SU-DHL-6 (cell line): ENCODE results near the gene TPI1.

Experiments used
- H2AFZ ChIP-seq: fragments of 200-600 bp; sonication (generic); 2 replicates; pipeline ENCODE4 v1.6.1; 2014; ENCODE audit warnings: low read depth, mild to moderate bottlenecking, moderate library complexity, mixed read lengths, antibody characterized with exemption, low read length; ENCODE audit not compliant: severe bottlenecking
- H3F3A ChIP-seq: fragments of 200-600 bp; shearing (Covaris generic); 2 replicates; pipeline ENCODE4 v1.6.0; 2016; ENCODE audit warnings: antibody characterized with exemption, mild to moderate bottlenecking; ENCODE audit not compliant: insufficient read depth
- H3K27ac ChIP-seq: fragments of 200-600 bp; sonication (generic); 2 replicates; pipeline ENCODE4 v1.5.1; 2016; ENCODE audit warnings: low read depth, mild to moderate bottlenecking, low read length, moderate library complexity, mixed read lengths
- H3K27me3 ChIP-seq: fragments of 200-600 bp; sonication (generic), shearing (Covaris generic); 2 replicates; pipeline ENCODE4 v1.6.0; 2014; ENCODE audit warnings: mild to moderate bottlenecking, low read length
- H3K36me3 ChIP-seq: fragments of 200-600 bp; sonication (generic); 2 replicates; pipeline ENCODE4 v1.6.1; 2014; ENCODE audit warnings: mild to moderate bottlenecking, low read length, mixed read lengths
- H3K4me2 ChIP-seq: fragments of 300-600, 200-600 bp; shearing (Covaris generic), sonication (generic); 2 replicates; pipeline ENCODE4 v1.6.0; 2014; ENCODE audit warnings: low read length, low read depth, mild to moderate bottlenecking; ENCODE audit not compliant: poor library complexity, severe bottlenecking
- H3K4me3 ChIP-seq: fragments of 200-600 bp; sonication (generic); 2 replicates; pipeline ENCODE4 v1.5.1; 2014; ENCODE audit warnings: antibody characterized with exemption, low read length, mild to moderate bottlenecking, mixed read lengths; ENCODE audit not compliant: insufficient read depth, poor library complexity, severe bottlenecking
- H3K79me2 ChIP-seq: fragments of 200-600 bp; sonication (generic); 2 replicates; pipeline ENCODE4 v1.6.1; 2014; ENCODE audit warnings: mild to moderate bottlenecking, low read length, moderate library complexity; ENCODE audit not compliant: insufficient read depth
- H3K9ac ChIP-seq: fragments of 200-600 bp; sonication (generic); 2 replicates; pipeline ENCODE4 v1.7.0; 2014; ENCODE audit warnings: mild to moderate bottlenecking, low read length
- H3K9me2 ChIP-seq: fragments of 200-600 bp; sonication (generic); replicated peaks from 2 replicates; pipeline ENCODE4 v1.6.1; 2014; ENCODE audit warnings: low read length; ENCODE audit not compliant: insufficient read depth
- H3K9me3 ChIP-seq: fragments of 200-600 bp; sonication (generic); 2 replicates; pipeline ENCODE4 v1.6.1; 2014; ENCODE audit warnings: low read length, mixed read lengths; ENCODE audit not compliant: insufficient read depth
- H4K20me1 ChIP-seq: fragments of 200-600 bp; sonication (generic); 2 replicates; pipeline ENCODE4 v1.6.1; 2014; ENCODE audit warnings: low read depth, mild to moderate bottlenecking, antibody characterized with exemption, low read length, moderate library complexity, mixed read lengths
- EZH2phosphoT487 ChIP-seq: fragments of 200-600 bp; sonication (generic), shearing (Covaris generic); conservative IDR thresholded peaks from 2 replicates; pipeline ENCODE4 v1.6.1; 2018; ENCODE audit warnings: mild to moderate bottlenecking, antibody characterized with exemption, low read length, moderate library complexity, mixed read lengths
- TF ChIP-seq, protein P1 (sequence below): fragments of 200-600 bp; sonication (generic); IDR thresholded peaks from one replicate; pipeline ENCODE4 v1.5.1; 2017; ENCODE audit warnings: antibody characterized with exemption, mild to moderate bottlenecking, low read length, moderate library complexity; ENCODE audit not compliant: insufficient read depth, poor library complexity, severe bottlenecking

Gene TPI1

DNA sequence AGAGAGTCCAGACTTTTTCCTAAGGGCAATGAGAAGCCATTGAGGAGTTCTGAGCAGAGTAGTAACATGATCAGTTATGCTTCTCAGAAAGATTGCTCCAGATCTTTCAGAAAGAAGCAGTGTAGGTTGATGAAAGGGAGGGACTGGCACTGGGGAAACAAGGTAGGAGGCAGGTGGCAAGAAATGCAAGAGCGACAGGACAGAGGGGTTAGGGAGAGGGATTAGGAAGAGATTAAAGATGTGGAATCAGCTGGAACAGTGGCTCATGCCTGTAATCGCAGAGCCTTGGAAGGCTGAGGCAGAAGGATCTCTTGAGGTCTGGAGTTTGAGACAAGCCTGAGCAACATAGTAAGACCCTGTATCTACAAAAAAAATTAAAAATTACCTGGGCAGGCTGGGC, 19.7 kb upstream of the TPI1 start:
- Histone ChIP-seq H3K27ac (no peak overlapping the region), H4K20me1 (no peaks in the 10 kb centered on the region), H3K27me3 (no peaks in the 10 kb centered on the region), H3K9ac (no peak overlapping the region), H3K36me3 (no peaks in the 10 kb centered on the region), H3K79me2 (peaks cover 17% of the 10 kb centered on the region), H3K4me2 (no peak overlapping the region), H2AFZ (no peak overlapping the region), H3K4me3 (no peak overlapping the region), H3F3A (peaks cover 9% of the 10 kb centered on the region; the same call in 1 of the 2 replicates), H3K9me3 (no peaks in the 10 kb centered on the region), H3K9me2 (no peaks in the 10 kb centered on the region)
- TF ChIP-seq, protein P1, sequence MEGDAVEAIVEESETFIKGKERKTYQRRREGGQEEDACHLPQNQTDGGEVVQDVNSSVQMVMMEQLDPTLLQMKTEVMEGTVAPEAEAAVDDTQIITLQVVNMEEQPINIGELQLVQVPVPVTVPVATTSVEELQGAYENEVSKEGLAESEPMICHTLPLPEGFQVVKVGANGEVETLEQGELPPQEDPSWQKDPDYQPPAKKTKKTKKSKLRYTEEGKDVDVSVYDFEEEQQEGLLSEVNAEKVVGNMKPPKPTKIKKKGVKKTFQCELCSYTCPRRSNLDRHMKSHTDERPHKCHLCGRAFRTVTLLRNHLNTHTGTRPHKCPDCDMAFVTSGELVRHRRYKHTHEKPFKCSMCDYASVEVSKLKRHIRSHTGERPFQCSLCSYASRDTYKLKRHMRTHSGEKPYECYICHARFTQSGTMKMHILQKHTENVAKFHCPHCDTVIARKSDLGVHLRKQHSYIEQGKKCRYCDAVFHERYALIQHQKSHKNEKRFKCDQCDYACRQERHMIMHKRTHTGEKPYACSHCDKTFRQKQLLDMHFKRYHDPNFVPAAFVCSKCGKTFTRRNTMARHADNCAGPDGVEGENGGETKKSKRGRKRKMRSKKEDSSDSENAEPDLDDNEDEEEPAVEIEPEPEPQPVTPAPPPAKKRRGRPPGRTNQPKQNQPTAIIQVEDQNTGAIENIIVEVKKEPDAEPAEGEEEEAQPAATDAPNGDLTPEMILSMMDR = no peak
- no peak for TF ChIP-seq EZH2phosphoT487

DNA sequence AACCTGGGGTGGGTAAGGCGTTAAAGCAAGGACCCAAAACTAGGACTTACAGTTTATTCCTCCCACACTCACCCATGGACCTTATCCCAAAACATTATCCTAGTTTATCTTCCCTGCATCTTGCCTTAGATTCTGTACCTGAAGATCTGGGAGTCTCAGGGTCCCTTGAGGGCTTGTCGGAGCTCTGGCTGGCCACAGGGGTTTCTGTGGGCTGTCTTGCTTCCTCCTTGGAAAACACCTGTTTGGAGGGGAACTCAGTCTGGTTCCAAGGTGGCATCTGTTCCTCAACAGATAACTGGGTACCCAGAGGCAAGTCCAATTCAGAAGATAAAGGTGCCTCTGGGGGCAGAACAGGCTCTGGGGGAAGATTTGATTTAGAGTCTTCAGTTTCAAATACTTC, 17.9 kb upstream of the TPI1 start:
- H3K27ac ChIP-seq = no peak overlapping the region
- peaks cover 34% of the 10 kb centered on the region for H3K79me2 ChIP-seq
- H3K4me2 ChIP-seq = peak overlapping the region; percentile 73
- 0 out of 2 replicates have a peak overlapping the region, but pooled peaks have one; percentile 93 for H3K9ac ChIP-seq
- no peaks in the 10 kb centered on the region for H3K9me2 ChIP-seq
- H3K36me3 ChIP-seq = no peaks in the 10 kb centered on the region
- H3F3A ChIP-seq = peaks cover 9% of the 10 kb centered on the region; the same call in 1 of the 2 replicates
- no peaks in the 10 kb centered on the region for H4K20me1 ChIP-seq
- H2AFZ ChIP-seq = no peak overlapping the region
- H3K4me3 ChIP-seq = no peak overlapping the region
- H3K9me3 ChIP-seq = no peaks in the 10 kb centered on the region
- H3K27me3 ChIP-seq = no peaks in the 10 kb centered on the region
- TF ChIP-seq EZH2phosphoT487 = no peak
- TF ChIP-seq, protein P1 = no peak

DNA sequence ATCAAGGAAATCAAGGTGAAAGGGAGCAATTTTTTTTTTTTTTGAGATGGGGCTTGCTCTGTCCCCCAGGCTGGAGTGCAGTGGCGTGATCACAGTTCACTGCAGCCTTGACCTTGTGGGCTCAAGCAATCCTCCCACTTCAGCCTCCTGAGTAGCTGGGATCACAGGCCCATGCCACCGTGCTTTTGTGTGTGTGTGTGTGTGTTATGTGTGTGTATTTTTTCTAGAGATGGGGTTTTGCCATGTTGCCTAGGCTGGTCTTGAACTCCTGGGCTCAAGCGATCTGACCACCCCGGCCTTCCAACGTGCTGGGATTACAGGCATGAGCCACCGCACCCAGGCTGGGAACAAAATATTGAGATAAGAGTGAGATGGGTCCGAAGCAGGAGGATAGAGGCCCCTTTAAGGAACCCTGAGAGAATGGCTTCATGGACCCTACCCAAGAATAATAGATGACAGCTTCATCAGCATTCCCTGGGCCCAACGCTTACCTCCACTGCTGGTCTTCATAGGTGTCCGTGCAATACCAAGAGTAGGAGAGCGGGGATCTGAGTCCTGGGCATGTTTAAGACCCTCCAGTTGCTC, 17.3 kb upstream of the TPI1 start:
- H3K36me3 ChIP-seq = no peaks in the 10 kb centered on the region

More for the DNA sequence above, 17.3 kb upstream of the TPI1 start:
- no peak for TF ChIP-seq EZH2phosphoT487
- TF ChIP-seq, protein P1 = no peak
- Histone ChIP-seq H3K9me2 (no peaks in the 10 kb centered on the region), H4K20me1 (no peaks in the 10 kb centered on the region), H3K9me3 (no peaks in the 10 kb centered on the region), H3K9ac (peak overlapping the region; percentile 93), H3K27me3 (no peaks in the 10 kb centered on the region), H3K79me2 (peaks cover 38% of the 10 kb centered on the region), H3K27ac (peak overlapping the region; percentile 83), H3K4me3 (peak overlapping the region; percentile 87), H3K4me2 (peak overlapping the region; percentile 73), H3F3A (peaks cover 5% of the 10 kb centered on the region; the same call in 1 of the 2 replicates), H2AFZ (no peak overlapping the region)
